ENCODE data around the gene G6PC2.
"Not testable (repeated sequence)": the region's sequence is repeated elsewhere in the genome, so short reads cannot be mapped to it uniquely, and the experiment has no call there.

The G6PC2 gene

GRCh38 chr2:168907940-168908662 lies 7.0 kb downstream of the G6PC2 start:
- FAIRE-seq = no peak

GRCh38 chr2:168910330-168910729 lies 9.2 kb downstream of the G6PC2 start:
- FAIRE-seq = no peak

GRCh38 chr2:168912466-168912865 lies 11.4 kb downstream of the G6PC2 start:
- no peak for FAIRE-seq

DNA sequence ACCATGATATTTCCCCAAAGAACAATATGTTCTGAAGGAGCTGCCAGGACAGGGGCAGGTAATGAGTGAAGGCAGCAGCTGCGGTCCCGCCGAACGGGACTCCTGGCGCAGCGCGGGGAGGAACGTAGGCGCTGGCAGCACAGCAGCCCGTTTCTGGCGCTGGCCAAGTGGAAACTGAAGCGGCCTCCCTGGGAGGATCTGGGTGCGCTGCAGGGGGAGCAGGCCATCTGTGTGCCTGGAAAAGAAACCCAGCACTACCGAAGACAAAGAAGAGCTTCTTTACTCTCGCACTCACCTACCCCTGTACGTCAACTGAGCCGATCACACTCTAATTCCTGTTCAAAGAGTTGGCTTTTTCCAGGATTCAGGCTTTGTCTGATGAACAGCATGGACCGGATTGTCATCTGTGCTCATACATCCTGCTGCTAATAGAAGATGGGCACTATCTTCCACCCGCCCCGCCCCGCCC lies 11.8 kb downstream of the G6PC2 start:
- FAIRE-seq = no peak

GRCh38 chr2:168913495-168913894 lies 12.4 kb downstream of the G6PC2 start:
- FAIRE-seq = no peak

- no peak for FAIRE-seq
These were observed 14.6 kb downstream of the G6PC2 start for GRCh38 chr2:168915441-168916330.

DNA sequence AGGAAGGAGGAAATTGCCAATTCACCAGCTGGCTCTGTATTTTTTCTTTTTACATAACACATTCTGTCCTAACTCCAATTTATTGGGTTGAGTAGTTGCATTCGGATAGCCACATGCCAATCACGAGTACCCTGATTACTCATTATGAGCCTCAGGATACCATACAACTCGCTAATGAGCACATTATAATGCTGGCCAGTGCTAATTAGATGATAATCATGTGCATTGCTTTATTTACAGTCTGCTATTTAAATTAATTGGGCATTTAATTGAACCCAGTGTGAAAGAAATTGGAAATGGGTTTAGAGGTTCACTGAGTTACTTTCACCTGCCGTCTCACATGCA lies 15.2 kb downstream of the G6PC2 start:
- no peak for FAIRE-seq

- peak; percentile 71 for FAIRE-seq
These were observed 19.5 kb downstream of the G6PC2 start for GRCh38 chr2:168920504-168921157.

- FAIRE-seq = no peak
These were observed 25.7 kb downstream of the G6PC2 start for GRCh38 chr2:168926621-168927386.

DNA sequence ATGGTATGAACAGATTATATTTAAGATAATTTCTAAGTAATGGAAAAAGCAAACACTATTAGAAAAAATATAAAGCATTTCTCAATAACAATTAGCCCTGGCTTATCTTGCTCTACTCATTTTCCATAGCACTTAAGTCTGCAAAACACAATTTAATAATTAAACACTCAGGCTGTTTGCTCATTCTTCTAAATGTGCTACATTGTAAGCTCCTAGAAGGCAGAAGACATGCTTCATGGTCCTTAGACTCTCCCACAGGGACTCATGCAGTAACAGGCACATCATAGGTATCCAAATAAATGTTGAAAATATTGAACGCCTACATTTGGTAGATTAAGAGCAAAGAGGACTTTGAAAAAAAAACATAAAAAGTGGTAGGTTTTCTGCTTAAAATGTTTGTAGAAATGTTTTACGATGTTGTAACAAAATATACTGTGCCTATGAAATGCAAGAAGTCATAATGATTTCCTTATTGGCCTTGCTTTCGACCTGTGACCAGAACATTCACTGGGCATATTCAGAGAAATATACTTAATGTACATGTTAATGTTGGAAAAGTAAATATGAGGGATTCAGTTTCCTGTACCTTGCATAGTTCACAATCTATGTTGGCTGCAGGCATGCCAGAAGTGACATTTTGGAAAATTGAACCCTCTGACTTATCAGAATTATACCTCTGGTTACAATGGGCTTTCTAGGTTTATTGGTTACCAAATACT lies 27.2 kb downstream of the G6PC2 start:
- no peak for FAIRE-seq

DNA sequence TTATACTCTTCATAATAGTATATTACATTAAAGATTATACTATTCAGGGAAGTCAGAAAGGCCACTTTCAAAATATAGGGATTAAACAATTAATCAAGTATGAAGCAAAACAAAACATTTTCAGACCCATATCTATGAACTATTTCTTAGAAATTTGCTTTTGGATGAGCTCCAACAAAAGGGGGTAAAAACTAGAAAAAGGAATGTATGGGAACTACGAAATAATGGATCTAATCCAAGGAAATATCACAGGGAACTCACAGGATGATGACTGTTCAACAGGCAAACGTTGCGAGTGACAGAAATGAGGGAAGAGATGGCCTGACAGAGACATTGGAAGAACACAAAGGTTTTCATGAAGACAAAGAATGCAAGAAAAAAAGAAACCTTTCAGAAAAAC lies 27.9 kb downstream of the G6PC2 start:
- peak; percentile 71 for FAIRE-seq

GRCh38 chr2:168930242-168930641 lies 29.2 kb downstream of the G6PC2 start:
- FAIRE-seq = no peak

DNA sequence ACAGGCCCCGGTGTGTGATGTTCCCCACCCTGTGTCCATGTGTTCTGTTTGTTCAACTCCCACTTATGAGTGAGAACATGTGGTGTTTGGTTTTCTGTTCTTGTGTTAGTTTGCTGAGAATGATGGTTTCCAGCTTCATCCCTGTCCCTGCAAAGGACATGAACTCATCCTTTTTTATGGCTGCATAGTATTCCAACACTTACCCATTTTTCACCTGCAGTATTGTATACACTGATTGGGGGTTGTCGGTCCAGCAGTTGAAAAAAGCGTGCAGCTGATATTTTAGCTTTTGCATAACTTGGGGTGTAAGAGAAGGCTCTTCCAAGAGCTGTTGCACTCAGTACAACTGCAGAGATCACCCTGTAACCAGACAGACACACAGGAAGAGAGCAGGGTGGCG lies 31.1 kb downstream of the G6PC2 start:
- not testable (repeated sequence) for FAIRE-seq

DNA sequence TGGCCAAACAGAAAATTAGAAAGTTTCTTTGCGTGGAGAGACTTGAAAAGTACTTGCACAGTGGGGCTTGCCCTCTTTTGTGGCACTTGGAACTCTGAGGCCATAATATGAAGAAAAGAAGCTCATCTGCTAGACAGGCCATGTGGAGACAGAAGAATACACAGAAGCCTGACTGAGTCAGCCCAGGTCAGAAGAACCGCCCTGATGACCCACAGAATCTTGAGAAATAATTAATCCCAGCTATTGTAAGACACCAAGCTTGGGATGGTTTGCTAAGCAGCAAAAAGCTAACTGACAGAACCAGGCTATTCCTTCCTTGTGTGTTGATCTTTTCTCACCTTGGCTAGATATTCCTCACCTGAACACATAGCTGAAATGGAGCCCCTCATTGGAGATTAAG lies 33.7 kb downstream of the G6PC2 start:
- no peak for FAIRE-seq

- no peak for FAIRE-seq
These were observed 34.9 kb downstream of the G6PC2 start for GRCh38 chr2:168935810-168936581.

- FAIRE-seq = no peak
These were observed 38.0 kb downstream of the G6PC2 start for GRCh38 chr2:168939061-168939460.

- FAIRE-seq = no peak
These were observed 38.8 kb downstream of the G6PC2 start for GRCh38 chr2:168939918-168940317.

DNA sequence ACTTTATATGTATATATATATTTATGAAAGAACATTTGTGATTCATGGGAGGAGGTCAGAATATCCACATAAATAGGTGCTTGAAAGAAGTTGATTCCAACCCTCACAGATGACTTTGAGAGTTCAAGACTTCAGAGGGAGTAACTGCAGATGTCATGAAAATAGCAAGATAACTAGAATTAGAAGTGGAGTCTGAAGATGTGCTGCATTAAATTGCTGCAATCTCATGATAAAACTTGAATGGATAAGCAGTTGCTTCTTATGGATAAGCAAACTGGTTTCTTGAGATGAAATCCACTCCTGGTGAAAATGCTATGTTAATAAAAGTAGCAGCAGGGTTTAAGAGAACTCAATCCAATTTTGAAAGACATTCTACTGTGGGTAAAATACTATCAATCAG lies 40.2 kb downstream of the G6PC2 start:
- no peak for FAIRE-seq

GRCh38 chr2:168944065-168944464 lies 43.0 kb downstream of the G6PC2 start:
- FAIRE-seq = no peak

DNA sequence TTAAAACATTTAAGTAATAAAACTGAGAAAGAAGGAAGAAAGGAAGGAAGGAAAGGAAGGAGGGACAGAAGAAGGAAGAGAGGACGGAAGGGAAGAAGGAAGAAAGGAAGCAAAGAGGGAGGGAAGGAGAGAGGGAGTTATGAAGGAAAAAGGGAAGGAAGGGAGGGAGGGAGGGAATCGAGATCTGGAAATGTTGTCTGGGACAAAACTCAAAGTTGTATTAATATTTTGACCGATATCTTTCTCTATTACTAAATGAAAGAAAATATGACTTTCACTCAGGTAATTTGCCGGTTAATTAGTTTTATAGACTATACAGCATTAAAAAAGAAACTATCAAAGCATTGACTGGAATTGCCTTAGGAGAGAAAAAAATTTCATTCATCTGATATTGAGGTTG lies 44.4 kb downstream of the G6PC2 start:
- no peak for FAIRE-seq

GRCh38 chr2:168948621-168949212 lies 47.6 kb downstream of the G6PC2 start:
- no peak for FAIRE-seq
